Stimulated activated CD4-positive, alpha-beta T cell treated with anti-CD3 and anti-CD28 coated beads, Interleukin-15, amount 100 ng/mL, for 48 hours (primary cell): ENCODE data around the gene POTEM.
"Not testable (repeated sequence)": the region's sequence is repeated elsewhere in the genome, so short reads cannot be mapped to it uniquely, and the experiment has no call there.

Experiments used
- DNase-seq, 2 donors: peaks; one replicate each; pipeline ENCODE4 v3.0.0-alpha.2; 2020; ENCODE audit warnings: low read depth in 2 of 2

POTEM gene

DNA sequence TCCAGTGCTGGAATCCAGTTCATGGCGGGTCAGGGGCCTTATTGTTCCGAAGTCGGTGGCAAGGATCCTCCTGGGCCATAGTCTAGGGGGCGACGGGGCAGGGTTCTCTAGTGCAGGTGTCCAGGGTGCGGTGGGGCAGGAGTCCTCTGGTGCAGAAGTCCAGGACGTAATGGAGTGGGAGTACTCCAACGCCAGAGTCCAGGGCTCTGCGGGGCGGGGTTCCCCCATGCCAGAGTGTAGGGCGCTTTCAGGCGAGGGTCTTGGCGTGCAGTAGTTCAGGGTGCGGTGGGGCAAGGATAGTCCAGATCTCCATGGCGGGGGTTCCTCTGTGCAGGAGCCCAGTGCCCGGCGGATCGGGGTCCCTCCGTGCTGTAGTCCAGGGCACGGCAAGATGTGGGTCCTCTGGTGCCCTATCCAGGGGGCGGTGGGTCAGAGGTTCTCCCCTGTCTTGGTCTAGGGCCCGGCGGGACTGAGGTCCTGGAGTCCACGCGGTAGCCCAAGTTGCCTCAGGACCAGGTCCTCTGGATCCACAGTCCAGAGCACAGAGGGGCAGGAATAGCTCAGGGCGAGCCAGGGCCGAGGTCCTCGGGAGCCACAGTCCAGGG, 70.9 kb downstream of the POTEM start:
- DNase-seq: not testable (repeated sequence)

DNA sequence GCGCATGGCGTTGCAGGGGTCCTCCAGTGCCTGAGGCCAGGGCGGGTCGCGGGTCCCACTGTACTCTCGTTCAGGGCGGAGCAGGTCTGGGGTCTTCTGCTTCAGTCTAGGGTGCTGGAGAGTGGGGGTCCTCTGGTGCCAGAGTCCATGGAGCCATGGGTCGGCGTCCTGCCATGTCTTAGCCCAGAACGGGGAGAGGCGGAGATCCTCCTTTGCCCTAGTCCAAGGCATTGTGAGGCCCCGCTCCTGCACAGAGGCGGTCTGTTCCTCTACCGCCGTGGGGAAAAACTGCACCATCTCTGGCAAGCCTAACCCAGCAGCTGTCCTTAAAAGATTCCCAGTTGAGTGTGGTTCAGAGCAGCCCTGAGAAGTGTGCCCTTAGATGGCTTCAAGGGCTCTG, 71.6 kb downstream of the POTEM start:
- not testable (repeated sequence) for DNase-seq

- not testable (repeated sequence) for DNase-seq
Observed at GRCh38 chr14:19043384-19043783, 76.2 kb downstream of the POTEM start.
